ENCODE measurements around the gene FAM184A.

FAM184A gene

GRCh38 chr6:118959903-118960302 lies 118.6 kb downstream of the FAM184A start:
- no peak for DNase-seq (ENCODE audit: low spot score)

- DNase-seq (ENCODE audit: low spot score) = no peak
These were observed 125.1 kb downstream of the FAM184A start for GRCh38 chr6:118953391-118953790.

- no peak for DNase-seq (ENCODE audit: low spot score)
These were observed 125.8 kb downstream of the FAM184A start for GRCh38 chr6:118952683-118953082.

GRCh38 chr6:118945217-118945616 lies 133.2 kb downstream of the FAM184A start:
- DNase-seq (ENCODE audit: low spot score) = no peak

GRCh38 chr6:118940770-118941169 lies 137.7 kb downstream of the FAM184A start:
- no peak for DNase-seq (ENCODE audit: low spot score)

- no peak for DNase-seq (ENCODE audit: low spot score)
These were observed 138.8 kb downstream of the FAM184A start for GRCh38 chr6:118939683-118940082.

- no peak for DNase-seq (ENCODE audit: low spot score)
These were observed 142.3 kb downstream of the FAM184A start for GRCh38 chr6:118935978-118936703.

- no peak for DNase-seq (ENCODE audit: low spot score)
These were observed 143.2 kb downstream of the FAM184A start for GRCh38 chr6:118935331-118935668.

- peak; percentile 85 for DNase-seq (ENCODE audit: low spot score)
These were observed 143.8 kb downstream of the FAM184A start, which contains the start of gene MCM9 for GRCh38 chr6:118934461-118935330. MCM9 (minus strand) TSS chr6:118935159; CDS start chr6:118931723, 3,436 bp downstream.

GRCh38 chr6:118933855-118934460 lies 144.5 kb downstream of the FAM184A start:
- no peak for DNase-seq (ENCODE audit: low spot score)

GRCh38 chr6:118932421-118932820 lies 146.0 kb downstream of the FAM184A start:
- no peak for DNase-seq (ENCODE audit: low spot score)

GRCh38 chr6:118931436-118931835 lies 147.0 kb downstream of the FAM184A start:
- no peak for DNase-seq (ENCODE audit: low spot score)

GRCh38 chr6:118930680-118931079 lies 147.8 kb downstream of the FAM184A start:
- no peak for DNase-seq (ENCODE audit: low spot score)

- DNase-seq (ENCODE audit: low spot score) = no peak
These were observed 155.4 kb downstream of the FAM184A start for GRCh38 chr6:118923035-118923434.

- no peak for DNase-seq (ENCODE audit: low spot score)
These were observed 157.4 kb downstream of the FAM184A start for GRCh38 chr6:118921084-118921483.

- no peak for DNase-seq (ENCODE audit: low spot score)
These were observed 160.1 kb downstream of the FAM184A start for GRCh38 chr6:118918329-118918725.

GRCh38 chr6:118917546-118918328 lies 160.7 kb downstream of the FAM184A start:
- DNase-seq (ENCODE audit: low spot score) = no peak

- no peak for DNase-seq (ENCODE audit: low spot score)
These were observed 163.9 kb downstream of the FAM184A start for GRCh38 chr6:118914598-118914997.

GRCh38 chr6:118913161-118913560 lies 165.3 kb downstream of the FAM184A start:
- no peak for DNase-seq (ENCODE audit: low spot score)

GRCh38 chr6:118912646-118913045 lies 165.8 kb downstream of the FAM184A start:
- DNase-seq (ENCODE audit: low spot score) = no peak
